ENCODE results near the gene LRRC10B.

Gene LRRC10B

DNA sequence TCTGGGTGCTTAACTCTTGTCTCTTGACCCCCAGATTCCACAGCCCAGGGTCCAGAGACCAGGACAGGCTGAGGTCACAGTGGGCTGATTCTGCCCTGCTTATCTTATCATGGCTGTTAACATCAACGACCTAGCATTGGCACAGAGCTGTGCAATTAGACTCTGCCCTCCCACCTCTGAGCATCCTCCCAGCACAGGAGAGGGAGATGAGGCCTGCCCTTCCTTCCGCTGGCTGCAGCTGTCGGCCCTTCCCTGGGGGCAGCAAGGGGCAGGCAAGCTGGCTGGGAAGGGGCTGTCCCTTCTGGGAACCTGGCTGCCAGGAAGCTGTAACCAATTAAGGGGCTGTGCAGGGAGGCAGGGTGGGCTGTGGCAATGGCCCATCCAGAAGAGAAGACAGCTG, 22.5 kb downstream of the LRRC10B start:
- no peak for DNase-seq (ENCODE audit: low read depth)

DNA sequence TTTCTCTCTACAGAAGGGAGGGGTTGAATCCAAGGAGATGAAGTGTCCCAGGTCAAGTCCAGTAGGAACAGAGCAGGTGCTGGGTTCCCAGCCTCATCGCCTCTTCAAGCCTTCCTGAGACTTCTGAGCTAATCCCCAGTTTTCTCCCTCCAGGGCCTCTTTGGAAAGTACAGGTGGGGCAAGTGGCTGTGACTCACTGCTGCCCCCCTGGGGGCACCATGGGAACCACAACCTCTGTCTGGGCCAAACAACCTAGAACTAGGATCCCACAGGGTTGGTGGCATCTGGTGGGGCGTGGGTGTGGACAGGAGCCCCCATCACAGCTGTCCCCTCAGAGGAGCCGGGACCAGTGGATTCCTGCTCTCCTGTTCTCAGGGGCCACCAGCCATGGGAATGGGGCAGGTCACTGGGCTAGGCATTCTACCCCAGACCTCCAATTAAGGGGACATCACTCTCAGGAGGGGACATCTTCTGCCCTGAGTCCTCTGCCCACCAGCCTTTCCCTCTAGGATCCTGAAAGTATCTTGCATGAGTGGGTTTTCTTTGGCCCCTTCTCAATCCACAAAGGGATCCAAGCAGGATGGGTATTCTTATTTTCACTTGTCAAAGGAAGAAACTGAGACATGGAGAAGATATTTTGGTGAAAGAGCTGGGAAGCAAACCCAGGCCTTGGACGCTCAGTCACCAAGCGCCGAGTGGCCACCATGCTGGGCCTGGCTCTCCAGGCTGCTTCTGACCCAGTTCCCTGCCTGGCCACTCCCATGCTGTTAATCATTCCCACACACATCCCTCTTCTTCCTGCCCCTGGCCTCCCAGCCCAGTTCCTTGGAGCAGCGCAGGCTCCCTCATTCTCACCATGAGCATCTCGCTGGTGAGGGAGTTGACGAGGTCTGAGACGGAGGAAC, 23.8 kb downstream of the LRRC10B start:
- peak; percentile 36 for DNase-seq (ENCODE audit: low read depth)

DNA sequence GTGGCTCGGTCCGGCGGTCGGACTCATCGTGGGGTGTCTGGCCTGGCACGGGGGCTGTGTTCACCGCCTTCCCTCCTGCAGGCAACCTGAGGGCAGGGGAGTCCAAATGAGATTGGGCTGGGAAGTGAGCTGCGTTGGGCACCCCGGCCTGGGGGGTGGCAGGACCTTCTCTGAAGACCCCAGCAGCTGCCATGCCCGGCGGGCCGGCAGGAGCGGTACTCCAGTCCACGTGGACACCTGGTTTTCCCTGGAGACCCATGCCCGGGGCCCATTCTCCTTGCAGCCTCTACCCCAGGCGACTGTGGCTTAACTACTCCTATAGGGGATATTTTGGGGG, 24.5 kb downstream of the LRRC10B start:
- DNase-seq (ENCODE audit: low read depth): no peak

- no peak for DNase-seq (ENCODE audit: low read depth)
Observed at GRCh38 chr11:61533401-61533800, 24.9 kb downstream of the LRRC10B start.

DNA sequence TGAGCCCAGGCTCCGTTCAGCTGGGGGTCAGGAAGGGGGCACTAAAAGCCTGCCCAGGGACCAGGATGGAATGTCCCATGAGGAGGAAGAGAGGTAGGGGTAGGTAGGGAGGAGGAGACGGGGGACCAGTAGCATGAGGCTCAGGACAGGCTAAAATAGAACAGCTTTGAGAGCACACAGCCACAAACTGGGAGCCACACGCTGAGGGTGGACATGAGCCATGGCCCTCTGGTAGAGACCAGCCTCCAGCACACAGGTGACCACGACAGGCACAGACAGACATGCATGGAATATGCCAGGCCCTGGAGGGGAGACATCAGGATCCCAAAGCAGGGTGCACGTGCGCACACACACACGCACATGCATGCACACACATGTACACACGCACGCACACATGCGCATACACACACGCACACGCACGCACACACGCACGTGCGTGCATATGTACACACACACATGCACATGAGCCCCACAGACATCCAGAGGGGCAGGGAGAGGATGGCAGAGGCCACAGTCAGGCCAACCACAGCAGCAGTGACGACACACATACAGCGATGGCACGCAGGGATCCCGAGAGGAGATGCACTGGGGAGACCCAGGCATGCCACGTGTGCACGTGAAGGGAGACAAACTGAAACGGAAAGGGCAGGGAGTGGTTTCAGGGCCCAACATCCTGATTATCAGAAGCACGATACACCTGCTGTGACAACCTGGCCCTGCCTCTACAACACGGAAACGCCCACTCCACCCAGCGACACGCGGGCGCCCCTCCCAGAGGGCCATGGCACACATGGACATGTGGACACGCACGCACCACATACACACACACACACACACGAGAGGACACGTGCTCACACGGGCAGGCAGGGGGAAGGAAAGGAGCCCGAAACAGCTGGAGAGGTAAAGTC, 25.7 kb downstream of the LRRC10B start:
- no peak for DNase-seq (ENCODE audit: low read depth)

DNA sequence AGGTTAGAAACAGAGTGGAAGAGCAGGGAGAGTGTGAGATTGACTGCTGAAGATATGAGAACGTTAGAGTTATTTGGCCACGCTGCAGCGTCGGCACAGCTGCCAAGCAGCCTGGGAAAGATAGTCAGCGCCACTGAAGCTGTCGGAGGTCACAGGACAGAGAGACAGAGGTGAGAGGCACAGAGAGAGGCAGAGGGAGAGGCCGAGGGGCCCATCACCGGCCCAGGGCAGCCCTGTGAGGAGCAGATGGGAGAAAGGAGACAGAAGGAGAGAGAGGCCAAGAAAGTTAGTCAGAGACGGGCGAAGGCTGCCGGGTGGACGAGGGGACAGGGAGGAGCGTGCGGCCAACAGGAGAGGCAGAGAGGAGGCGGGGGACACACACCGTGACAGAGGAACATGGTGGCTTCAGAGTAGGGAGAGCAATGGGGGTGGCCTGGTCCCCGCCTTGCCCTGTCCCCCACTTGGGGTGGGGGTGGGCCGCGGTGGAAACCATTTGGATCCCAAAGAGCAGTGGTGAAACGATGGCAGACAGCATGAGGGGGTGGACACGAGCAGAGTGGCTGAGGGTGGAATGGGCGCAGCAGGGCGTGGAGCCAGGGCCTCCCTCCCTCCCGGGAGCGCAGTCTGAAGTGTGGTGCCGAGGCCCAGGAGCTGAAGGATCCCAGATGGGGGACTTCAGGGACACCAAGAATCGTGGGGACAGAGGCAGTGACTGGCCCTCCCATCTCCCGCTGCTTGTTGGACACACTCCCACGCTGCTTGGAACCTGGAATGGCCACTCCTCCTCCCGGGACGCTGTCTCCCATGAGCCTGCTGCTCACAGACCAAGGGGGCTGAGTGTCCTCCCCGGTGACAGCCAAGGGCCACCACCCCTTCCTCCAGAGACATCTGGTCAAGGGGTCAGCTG, 26.6 kb downstream of the LRRC10B start:
- DNase-seq (ENCODE audit: low read depth): no peak

- DNase-seq (ENCODE audit: low read depth): no peak
Observed at GRCh38 chr11:61535998-61536675, 27.6 kb downstream of the LRRC10B start.

DNA sequence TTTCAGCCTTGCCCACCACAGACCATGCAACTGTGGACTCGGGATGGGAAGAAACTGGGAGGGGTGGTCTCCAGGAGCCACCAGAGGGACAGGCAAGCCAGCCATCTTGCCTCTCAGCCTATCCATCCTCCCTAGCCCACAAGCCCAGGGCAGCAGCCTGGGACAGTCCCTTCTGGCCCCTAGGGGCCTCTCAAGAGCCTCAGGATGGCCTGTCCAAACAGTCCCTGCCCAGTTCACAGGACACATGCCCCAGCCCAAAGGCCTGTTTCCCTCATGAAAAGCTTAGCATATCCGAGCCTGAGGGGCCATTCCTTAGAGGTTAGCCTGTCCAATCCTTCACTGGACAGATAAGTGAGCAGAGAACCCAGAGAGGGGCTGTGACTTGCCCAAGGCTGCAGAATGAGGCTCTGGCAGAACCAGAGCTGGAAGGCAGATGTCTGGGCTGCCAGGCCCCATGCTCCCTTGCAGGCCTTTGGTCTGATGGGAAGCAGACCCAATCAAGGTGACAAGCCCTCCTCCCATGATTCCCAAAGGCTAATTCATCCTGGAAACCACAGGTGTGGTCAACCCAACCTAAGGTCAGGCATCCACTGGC, 28.2 kb downstream of the LRRC10B start:
- DNase-seq (ENCODE audit: low read depth): no peak

GRCh38 chr11:61537326-61537725, 28.8 kb downstream of the LRRC10B start:
- no peak for DNase-seq (ENCODE audit: low read depth)

DNA sequence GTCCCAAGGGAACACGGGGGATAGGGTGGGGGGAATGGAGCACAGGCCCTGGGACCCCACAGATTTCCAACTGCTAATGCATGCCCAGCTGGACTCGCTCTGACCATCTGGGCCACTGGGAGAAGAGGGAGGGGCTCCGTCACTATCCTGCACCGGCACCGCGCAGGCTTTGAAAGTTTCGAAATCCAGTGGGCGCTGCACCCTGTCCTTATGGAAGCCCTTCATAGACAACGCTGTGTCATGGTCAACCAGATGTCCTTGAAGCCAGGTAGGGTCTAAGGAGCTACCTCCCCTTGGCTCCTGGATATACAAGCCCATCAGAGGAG, 30.1 kb downstream of the LRRC10B start:
- DNase-seq (ENCODE audit: low read depth): no peak

- DNase-seq (ENCODE audit: low read depth): no peak
Observed at GRCh38 chr11:61539006-61539405, 30.5 kb downstream of the LRRC10B start.

DNA sequence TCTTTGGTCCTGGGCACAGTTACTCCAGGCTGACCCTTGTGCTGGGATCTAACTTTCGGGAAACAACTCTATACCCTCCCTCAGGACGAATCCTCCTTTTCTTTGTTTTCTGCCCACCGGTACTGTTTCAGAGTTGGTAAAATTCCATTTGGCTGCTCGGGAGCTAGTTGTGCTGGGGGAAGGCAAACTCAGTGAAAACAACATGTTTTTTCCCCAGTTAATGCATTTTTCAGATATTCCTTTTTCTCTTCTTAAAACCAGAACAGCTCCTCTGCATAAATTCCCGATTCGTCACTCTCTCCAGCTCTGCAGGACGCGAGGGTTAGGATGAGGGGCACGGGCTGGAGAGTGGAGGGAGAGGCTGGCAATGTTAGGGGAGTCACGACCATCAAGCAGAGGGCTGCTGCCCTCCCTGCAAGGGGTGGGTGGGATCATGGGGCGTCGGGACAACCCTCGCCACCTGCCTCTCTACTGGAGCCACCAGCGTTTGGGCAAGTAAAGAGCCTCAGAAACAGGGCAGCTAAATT, 31.3 kb downstream of the LRRC10B start:
- no peak for DNase-seq (ENCODE audit: low read depth)

DNA sequence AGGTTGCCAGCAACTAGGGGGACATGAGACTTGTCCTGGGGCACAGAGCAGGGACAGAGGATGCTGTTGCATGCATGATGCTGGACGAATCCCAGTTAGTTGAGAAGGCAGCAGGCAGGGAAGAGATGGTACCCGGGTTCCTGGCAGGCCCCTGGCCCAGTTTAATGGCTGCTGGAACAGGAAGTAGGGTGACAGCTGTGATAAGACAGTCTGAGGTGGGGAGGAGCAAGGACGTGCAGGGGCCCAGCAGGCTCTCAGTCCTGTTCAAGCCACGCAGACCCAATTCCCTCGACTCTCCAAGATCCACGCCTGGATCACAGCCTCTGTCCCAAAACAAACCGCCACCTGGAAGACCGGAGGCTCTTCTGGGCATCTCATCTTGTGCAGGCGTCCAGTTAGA, 32.0 kb downstream of the LRRC10B start:
- no peak for DNase-seq (ENCODE audit: low read depth)

- peak; percentile 68 for DNase-seq (ENCODE audit: low read depth)
Observed at GRCh38 chr11:61541598-61541997, 33.0 kb downstream of the LRRC10B start.

DNA sequence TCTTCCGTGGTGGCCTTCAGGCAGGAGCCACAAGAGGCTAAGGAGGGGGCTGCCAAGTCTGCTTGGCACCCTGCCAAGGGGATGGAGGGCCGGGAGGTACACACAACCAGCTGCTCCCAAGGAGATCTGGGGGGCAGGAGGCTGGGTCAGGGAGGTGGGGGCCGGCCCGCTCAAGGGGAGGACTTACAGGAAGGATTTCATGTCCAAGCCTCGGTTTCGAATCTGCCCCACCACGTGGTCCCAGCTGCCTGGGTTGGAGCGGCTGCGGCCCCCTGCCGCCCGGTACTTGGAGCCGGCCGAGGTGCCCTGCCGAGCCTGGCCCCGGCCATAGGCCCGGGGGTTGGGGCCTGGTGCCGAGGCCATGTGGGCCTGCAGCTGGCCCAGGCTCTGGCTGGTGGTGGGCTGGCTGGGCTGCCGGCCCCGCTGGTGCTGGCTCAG, 33.5 kb downstream of the LRRC10B start:
- DNase-seq (ENCODE audit: low read depth): no peak

DNA sequence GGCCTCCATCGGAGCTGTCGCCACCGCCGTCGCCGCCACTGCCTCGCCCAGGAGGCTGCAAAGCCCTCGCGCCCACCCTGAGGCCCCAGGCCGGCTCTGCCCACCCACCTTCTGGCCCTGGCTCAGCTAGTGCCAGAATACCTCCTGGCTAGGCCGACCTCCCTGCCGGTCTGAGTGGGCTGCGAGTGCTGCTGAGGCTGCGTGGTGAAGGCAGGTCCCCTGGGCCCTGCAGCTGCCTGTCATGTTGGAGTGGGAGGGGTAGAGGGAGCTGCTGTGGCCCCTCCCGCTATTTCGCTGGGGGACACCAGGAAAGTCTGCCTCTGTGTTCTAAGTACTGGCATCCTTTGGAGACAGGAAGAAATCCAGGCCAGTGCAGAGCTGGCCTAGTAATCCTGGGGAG, 34.2 kb downstream of the LRRC10B start:
- DNase-seq (ENCODE audit: low read depth): no peak

DNA sequence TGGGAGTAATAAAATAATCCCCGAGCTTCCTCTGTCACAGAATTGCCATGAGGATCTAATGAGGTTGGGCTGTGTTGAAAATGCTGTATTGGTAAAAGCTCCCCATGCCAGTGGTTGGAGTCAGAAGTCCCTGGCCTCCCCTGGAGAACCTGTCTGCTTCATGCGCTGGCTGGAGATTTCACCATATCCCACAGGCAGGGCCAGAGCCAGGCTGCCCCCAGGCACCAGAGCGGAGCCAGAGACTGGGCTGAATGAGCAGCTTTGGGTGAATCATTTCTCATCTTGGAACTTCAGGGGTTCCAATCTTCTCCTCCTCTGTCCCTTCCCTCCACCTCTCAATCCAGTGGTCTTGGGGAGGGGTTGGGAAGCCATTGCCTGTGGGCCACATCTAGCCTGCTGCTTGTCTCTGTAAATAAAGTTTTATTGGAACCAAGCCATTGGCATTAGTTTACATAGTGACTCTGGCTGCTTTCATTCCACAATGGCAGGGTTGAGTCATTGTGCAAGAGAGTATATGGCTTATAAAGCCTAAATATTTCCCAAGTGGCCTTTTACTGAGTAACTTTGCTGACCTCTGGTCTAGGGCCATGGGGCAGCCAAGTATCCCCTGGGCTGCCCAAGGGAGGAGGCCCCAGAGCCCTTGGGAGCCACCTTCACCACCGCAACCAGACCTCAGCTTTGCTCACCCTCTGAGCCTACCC, 35.2 kb downstream of the LRRC10B start:
- DNase-seq (ENCODE audit: low read depth): peak; percentile 87

- DNase-seq (ENCODE audit: low read depth): no peak
Observed at GRCh38 chr11:61544466-61544865, 35.9 kb downstream of the LRRC10B start.

GRCh38 chr11:61545341-61545740, 36.8 kb downstream of the LRRC10B start:
- DNase-seq (ENCODE audit: low read depth): no peak

DNA sequence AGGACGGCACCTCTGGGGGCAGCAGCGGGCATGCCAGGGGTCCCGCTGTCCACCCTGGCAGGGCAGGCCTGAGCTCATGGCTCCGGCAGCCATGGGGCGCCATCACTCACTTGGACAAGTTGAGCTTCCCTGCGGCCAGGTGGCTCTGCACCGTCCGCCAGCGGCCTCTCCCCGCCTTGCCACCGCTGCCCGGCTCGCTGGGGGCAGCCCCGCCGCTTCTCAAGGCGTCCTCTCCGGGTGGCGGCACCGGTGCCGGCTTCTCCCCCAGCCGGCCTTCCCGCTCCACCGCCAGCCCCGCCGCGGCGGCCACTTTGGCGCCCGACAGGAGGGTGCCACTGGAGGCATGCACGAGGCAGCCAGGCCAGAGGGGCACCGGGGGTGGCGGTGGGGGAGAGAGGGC, 37.4 kb downstream of the LRRC10B start:
- DNase-seq (ENCODE audit: low read depth): no peak

Data from fibroblast of gingiva (primary cell).